Measurements from ENCODE around the gene EPGN. TPM values are rescaled to one million over a fixed set of nuclear protein-coding genes. Genes with fewer than 3 reads are reported as not detected.

EPGN gene
- total and polyA plus RNA-seq, 4 donors, result 0.79 to 3.0 (median 1.6) TPM

DNA sequence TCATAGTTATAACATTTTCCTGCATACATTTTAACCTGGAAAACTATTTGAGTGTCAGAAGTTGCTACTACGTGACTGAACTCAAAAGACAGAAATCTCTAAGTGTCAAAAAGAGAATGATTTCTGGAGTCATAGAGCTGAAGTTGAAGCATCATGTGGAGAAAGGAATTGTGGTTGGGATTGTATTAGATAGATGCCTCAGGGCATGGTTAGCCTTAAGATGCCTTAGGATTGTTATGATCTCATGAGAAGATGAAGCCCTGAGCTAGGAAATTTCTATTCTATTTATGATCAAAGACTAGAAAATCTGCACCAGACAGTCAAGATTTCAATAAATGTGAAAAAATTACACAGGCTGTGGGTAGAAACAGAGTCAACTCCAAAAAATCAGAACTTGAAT lies 20.2 kb downstream of the EPGN start:
- Histone ChIP-seq H3K9ac (ENCODE audit: insufficient read depth in 1 of 2, low read length in 2 of 2) (no peak overlapping the region), H3K4me1 (ENCODE audit: control insufficient read depth in 5 of 5, insufficient read depth in 5 of 5, low read length in 5 of 5) (no peaks in the 10 kb centered on the region), H3K36me3 (ENCODE audit: control insufficient read depth in 4 of 4, insufficient read depth in 4 of 4, low read length in 4 of 4) (no peaks in the 10 kb centered on the region), H3K9me3 (ENCODE audit: control insufficient read depth in 4 of 4, insufficient read depth in 3 of 4, low read length in 3 of 4) (no peaks in the 10 kb centered on the region), H3K4me3 (no peak overlapping the region), H3K27ac (ENCODE audit: low read depth in 1 of 2, low read length in 1 of 2) (no peak overlapping the region), H3K27me3 (ENCODE audit: control insufficient read depth in 3 of 3, insufficient read depth in 3 of 3, low read length in 2 of 3) (no peaks in the 10 kb centered on the region)
- 76 to 87% methylated on average over 1 of the region's 1 CpG for WGBS, 2 donors
- TF ChIP-seq, protein P1, sequence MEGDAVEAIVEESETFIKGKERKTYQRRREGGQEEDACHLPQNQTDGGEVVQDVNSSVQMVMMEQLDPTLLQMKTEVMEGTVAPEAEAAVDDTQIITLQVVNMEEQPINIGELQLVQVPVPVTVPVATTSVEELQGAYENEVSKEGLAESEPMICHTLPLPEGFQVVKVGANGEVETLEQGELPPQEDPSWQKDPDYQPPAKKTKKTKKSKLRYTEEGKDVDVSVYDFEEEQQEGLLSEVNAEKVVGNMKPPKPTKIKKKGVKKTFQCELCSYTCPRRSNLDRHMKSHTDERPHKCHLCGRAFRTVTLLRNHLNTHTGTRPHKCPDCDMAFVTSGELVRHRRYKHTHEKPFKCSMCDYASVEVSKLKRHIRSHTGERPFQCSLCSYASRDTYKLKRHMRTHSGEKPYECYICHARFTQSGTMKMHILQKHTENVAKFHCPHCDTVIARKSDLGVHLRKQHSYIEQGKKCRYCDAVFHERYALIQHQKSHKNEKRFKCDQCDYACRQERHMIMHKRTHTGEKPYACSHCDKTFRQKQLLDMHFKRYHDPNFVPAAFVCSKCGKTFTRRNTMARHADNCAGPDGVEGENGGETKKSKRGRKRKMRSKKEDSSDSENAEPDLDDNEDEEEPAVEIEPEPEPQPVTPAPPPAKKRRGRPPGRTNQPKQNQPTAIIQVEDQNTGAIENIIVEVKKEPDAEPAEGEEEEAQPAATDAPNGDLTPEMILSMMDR (IDR thresholded peaks at IDR 0.05; ENCODE audit: control extremely low read depth, extremely low read depth), result no peak
- no peak for ATAC-seq (ENCODE audit: insufficient read depth, low FRiP score)
- DNase-seq, result no peak

DNA sequence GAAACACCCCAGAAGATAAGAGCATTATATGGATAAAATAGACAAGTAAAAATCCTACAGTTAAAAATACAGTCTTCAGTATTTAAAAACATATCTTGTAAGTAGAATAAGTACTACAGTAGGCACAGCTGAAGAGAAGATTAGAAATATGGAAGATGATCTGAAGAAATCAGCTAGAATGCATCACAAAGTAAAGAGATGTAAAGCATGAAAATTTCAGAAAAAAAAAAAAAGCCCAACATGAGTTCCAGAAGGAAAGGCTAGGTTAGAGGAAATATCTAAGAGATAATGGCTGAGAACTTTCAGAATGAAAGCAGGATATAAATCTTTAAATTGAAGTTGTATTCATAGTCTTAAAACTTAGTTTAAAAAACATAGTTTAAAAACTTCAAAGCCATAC lies 21.0 kb downstream of the EPGN start:
- DNase-seq, result no peak

DNA sequence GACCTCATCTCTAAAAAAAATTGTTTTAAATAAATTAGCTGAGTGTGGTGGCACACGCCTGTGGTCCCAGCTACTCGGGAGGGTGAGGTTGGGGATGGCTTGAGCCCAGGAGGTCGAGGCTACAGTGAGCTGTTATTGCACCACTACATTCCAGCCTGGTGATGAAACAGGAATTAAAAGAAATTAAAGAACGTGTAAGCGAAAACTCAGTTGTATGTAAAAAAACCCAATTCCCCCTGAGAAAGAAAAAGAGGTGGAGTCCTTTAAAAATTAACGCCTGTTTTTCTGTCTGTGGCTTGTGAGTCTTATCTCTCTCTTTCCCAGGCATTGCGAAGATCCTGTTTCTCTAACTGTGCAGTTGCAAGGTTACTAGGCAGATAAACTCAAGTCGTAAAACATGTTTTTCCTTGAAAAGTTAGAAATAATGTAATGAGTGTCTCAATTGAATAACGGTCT lies 22.1 kb downstream of the EPGN start:
- Histone ChIP-seq H3K9me3 (ENCODE audit: control insufficient read depth in 4 of 4, insufficient read depth in 3 of 4, low read length in 3 of 4) (no peaks in the 10 kb centered on the region), H3K9ac (ENCODE audit: insufficient read depth in 1 of 2, low read length in 2 of 2) (no peak overlapping the region), H3K27me3 (ENCODE audit: control insufficient read depth in 3 of 3, insufficient read depth in 3 of 3, low read length in 2 of 3) (no peaks in the 10 kb centered on the region), H3K36me3 (ENCODE audit: control insufficient read depth in 4 of 4, insufficient read depth in 4 of 4, low read length in 4 of 4) (no peaks in the 10 kb centered on the region), H3K4me3 (no peak overlapping the region), H3K4me1 (ENCODE audit: control insufficient read depth in 5 of 5, insufficient read depth in 5 of 5, low read length in 5 of 5) (no peaks in the 10 kb centered on the region), H3K27ac (ENCODE audit: low read depth in 1 of 2, low read length in 1 of 2) (no peak overlapping the region)
- no peak for DNase-seq
- 33 to 56% methylated on average over 9 of the region's 9 CpGs for WGBS, 2 donors
- TF ChIP-seq, protein P1 (IDR thresholded peaks at IDR 0.05; ENCODE audit: control extremely low read depth, extremely low read depth), result no peak
- no peak for ATAC-seq (ENCODE audit: insufficient read depth, low FRiP score)

More for the DNA sequence above, 21.0 kb downstream of the EPGN start:
- Histone ChIP-seq H3K27ac (ENCODE audit: low read depth in 1 of 2, low read length in 1 of 2) (no peak overlapping the region), H3K9me3 (ENCODE audit: control insufficient read depth in 4 of 4, insufficient read depth in 3 of 4, low read length in 3 of 4) (no peaks in the 10 kb centered on the region), H3K4me3 (no peak overlapping the region), H3K4me1 (ENCODE audit: control insufficient read depth in 5 of 5, insufficient read depth in 5 of 5, low read length in 5 of 5) (no peaks in the 10 kb centered on the region), H3K9ac (ENCODE audit: insufficient read depth in 1 of 2, low read length in 2 of 2) (no peak overlapping the region), H3K36me3 (ENCODE audit: control insufficient read depth in 4 of 4, insufficient read depth in 4 of 4, low read length in 4 of 4) (no peaks in the 10 kb centered on the region), H3K27me3 (ENCODE audit: control insufficient read depth in 3 of 3, insufficient read depth in 3 of 3, low read length in 2 of 3) (no peaks in the 10 kb centered on the region)
- TF ChIP-seq, protein P1 (IDR thresholded peaks at IDR 0.05; ENCODE audit: control extremely low read depth, extremely low read depth), result no peak
- no peak for ATAC-seq (ENCODE audit: insufficient read depth, low FRiP score)

DNA sequence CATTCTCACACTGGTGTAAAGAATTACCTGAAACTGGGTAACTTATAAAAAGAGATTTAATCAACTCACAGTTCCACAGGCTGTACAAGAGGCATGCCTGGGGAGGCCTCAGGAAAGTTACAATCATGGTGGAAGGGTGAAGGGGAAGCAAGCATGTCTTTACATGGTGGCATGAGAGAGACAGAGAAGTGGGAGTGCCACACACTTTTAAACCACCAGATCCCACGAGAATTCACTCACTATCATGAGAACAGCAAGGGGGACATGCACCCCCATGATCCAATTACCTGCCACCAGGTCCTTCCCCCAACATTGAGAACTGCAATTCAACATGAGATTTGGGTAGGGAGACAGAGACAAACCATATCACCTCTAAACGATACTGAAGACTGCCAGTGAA lies 23.0 kb downstream of the EPGN start:
- 85 to 87% methylated on average over 2 of the region's 2 CpGs for WGBS, 2 donors
- Histone ChIP-seq H3K36me3 (ENCODE audit: control insufficient read depth in 4 of 4, insufficient read depth in 4 of 4, low read length in 4 of 4) (no peaks in the 10 kb centered on the region), H3K4me3 (no peak overlapping the region), H3K9ac (ENCODE audit: insufficient read depth in 1 of 2, low read length in 2 of 2) (no peak overlapping the region), H3K4me1 (ENCODE audit: control insufficient read depth in 5 of 5, insufficient read depth in 5 of 5, low read length in 5 of 5) (no peaks in the 10 kb centered on the region), H3K9me3 (ENCODE audit: control insufficient read depth in 4 of 4, insufficient read depth in 3 of 4, low read length in 3 of 4) (no peaks in the 10 kb centered on the region), H3K27ac (ENCODE audit: low read depth in 1 of 2, low read length in 1 of 2) (no peak overlapping the region), H3K27me3 (ENCODE audit: control insufficient read depth in 3 of 3, insufficient read depth in 3 of 3, low read length in 2 of 3) (no peaks in the 10 kb centered on the region)
- TF ChIP-seq, protein P1 (IDR thresholded peaks at IDR 0.05; ENCODE audit: control extremely low read depth, extremely low read depth), result no peak
- DNase-seq (no peak), ATAC-seq (ENCODE audit: insufficient read depth, low FRiP score) (no peak)
